Urothelium cell line (cell line): ENCODE measurements around the gene RUBCN.
"Not testable (repeated sequence)": the region's sequence is repeated elsewhere in the genome, so short reads cannot be mapped to it uniquely, and the experiment has no call there.

Experiments
- DNase-seq: peaks from one replicate; pipeline ENCODE4 v3.0.0; 2011; ENCODE audit warnings: low spot score, mixed read lengths
- FAIRE-seq: peaks from 2 replicates; lab custom pipeline; 2011; peaks lifted over from hg19 to GRCh38; lab: Jason Lieb, UNC

Gene RUBCN

DNA sequence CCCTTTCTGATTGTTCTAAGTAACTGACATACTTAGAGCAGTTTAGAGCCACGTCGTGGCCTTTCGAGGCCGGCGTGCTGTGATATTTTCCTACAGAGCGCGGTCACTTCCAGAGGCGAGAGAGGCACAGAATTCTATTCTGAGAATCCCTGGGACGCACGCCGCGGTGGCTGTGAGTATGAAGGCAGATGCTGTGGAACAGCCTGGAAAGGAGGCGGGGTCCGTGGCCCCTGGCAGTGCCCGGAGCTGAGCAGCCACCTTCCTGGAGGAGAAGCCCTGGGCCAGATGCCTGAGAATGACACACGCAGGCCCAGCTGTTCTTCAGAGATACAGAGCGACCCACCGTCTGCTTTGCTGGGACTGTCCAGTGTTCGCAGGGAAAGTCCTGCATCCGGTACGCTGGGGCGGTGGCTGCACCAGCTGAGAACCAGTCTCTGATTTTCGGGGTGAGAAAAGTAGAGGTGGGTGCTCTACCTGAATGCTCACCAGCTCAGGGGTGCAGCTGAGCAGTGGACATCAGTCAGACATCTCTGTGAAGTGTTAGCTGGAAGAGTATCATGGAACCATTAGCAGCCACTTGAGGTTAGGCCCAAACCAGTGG lies 75.4 kb downstream of the RUBCN start:
- FAIRE-seq, DNase-seq: not testable (repeated sequence)

DNA sequence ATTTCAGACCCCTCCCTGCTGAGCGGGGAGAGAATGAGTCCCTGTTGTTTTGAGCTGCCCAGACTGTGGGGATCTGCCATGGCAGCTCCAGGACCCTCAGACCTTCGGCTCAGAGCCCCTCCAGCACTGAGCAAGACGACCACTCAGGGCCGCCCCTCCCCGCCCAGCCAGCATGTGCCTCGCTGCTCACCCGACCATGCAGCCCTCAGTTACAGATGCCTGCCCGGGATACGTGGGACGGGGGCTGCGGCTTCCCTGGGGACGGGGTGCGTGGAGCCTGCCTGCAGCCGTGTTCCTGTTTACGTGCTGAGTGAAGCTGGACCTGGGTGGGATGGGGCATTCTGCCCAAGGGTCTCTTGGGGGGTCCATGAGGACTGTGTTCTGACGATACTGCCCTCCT lies 77.0 kb downstream of the RUBCN start:
- not testable (repeated sequence) for FAIRE-seq, DNase-seq

DNA sequence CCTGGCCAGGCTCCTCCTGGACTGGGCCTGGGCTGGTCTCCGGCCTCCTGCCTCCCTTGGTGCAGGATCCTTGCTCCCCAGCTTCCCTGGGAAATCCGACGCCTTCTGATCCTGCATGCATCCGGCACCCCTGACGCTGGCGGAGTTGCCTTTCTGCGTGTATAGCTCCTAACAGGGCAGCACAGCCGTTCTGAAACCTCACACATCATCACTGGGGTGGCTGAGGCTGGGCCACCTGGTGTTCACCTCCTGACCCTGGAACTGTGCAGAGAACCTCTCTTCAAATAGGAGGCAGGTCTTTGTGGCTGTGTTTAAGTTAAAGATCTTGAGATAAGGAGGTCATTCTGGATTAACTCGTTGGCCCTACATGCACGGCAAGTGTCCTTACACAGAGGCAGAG lies 77.6 kb downstream of the RUBCN start:
- not testable (repeated sequence) for FAIRE-seq, DNase-seq

DNA sequence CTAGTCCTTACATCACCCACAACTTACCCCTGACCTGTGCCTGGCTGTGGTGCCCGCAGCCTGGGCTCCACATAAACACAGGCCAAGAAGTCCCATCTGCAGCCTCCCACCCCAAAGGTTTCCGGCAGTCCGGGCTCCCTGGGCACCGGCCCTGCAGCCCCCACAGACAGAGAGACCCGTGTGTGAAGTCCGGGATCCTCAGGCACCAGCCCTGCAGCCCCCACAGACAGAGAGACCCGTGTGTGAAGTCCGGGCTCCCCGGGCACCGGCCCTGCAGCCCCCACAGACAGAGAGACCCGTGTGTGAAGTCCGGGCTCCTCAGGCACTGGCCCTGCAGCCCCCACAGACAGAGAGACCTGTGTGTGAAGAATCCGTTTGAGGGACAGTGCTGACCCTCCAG lies 78.0 kb downstream of the RUBCN start:
- FAIRE-seq, DNase-seq: not testable (repeated sequence)

DNA sequence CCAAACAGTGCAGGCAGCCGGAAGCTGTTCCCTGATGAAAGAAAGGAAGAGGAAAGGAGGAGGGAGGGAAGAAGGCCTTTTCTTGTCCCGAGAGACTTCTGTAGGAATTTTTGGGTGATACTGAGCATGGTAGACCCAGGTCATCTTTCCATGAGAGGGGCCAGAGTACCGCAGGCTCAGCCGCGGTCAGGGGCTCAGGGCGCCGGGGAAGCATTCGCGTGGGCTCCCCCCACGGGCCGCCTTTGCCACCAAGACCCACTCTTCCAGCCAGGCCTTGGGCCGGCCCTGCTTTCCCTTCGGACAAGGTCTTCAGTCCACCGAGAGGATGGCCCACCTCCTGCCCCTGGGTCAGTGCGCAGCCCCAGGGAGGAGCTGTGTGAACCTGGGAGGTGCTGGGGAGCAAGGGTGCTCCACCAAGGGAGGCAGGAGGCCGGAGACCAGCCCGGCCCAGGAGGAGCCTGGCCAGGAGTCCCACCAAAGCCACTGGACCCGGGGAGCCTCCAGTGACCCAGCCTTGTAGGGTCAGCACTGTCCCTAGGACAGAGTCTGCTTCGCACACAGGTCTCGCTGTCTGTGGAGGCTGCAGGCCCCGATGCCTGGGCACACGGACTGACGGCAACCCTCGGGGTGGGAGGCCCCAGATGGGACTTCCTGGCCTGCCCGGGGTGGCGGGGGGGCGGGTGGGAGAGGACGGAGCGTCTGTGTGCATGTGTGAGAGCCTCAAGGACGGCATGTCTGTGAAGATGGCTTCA lies 79.0 kb downstream of the RUBCN start:
- not testable (repeated sequence) for FAIRE-seq, DNase-seq

DNA sequence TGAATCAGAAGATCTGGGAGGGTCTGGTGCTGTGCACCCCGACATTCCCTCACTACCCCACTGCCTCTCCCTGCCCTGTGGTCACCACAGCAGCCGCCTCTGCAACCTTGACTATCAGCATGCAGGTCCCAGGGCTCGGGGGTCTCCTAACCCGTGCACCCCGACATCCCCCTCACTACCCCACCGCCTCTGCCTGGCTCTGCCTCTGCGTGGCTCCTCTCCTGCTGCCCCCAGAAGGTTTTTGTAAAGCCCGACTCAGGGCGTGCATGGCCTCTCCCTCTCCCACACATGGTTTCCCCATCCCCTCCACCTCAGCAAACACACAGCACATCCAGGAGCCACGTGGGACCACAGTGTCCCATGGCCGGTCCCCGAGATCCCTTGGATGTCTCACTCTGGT lies 79.7 kb downstream of the RUBCN start:
- DNase-seq, FAIRE-seq: not testable (repeated sequence)

DNA sequence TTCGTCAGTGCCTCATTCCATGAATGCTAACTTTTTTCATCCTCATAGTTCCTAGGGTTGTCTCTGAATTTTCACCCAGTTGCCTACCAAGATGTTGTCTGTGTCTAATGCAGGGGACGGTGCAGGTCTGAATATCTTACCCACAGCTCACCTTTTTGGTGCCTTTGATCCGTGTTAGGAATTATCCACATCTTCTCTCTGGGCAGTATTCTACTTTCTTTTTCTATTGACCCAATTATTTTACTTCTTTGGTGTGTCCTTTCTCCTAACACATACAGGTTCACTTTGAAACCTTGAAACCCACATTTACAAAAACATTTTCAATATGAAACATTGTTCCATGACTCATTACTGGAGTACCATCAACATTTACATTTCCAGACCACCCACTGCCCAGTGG lies 80.6 kb downstream of the RUBCN start:
- not testable (repeated sequence) for FAIRE-seq, DNase-seq

DNA sequence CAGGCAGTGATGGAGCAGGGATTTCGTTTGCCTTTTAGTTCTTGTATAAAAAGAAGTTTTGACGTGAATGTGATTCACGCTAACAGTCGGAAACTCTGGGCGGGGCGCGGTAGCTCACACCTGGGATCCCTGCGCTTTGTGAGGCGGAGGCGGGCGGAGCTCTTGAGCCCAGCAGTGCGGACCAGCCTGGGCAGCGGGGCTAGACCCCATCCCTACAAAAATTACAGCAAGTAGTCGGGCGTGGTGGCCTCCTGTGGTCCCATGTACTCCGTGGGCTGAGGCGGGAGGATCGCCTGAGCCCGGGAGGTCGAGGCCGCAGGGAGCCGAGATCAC lies 81.7 kb downstream of the RUBCN start:
- DNase-seq, FAIRE-seq: not testable (repeated sequence)

DNA sequence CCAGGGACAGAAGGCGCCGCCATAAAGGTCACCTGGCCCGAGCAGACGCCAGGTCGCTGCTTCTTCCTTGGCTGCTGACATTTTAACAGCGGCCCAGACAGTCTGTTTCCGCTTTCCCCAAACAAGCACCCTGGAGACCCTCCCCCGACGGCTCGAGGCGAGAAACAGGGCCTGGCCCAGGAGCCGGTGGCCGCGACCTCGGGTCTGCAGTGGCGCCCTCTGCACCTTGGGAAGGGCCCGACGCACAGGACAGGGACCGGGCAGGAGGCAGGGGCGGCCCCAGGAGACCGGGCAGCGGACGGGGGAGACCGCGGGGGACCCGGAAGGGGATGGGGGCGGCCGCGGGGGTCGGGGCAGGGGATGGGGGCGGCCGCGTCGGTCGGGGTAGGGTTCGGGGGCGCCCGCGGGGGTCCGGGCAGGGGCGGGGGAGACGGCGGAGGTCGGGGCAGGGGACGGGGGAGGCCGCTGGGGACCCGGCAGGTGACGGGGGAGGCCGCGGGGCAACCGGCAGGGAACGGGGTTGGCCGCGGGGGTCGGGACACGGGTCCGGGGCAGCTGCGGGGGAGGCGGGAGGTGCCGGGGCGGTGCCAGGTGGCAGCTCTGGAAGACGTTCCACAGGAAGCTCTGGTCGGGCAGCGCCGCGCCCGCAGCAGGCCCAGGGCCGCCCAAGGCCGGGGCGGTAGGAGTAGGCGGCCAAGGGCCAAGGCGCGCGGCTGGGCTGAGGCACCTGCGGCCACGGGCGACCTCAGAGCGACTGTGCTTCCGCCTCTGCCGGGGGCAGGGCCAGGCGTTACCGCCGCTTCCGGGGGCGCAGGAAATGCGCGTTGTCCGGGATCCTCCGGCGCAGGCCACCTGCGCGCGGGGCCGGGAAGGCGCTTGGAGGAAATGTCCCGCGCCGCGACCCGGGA lies 82.4 kb downstream of the RUBCN start:
- not testable (repeated sequence) for DNase-seq

DNA sequence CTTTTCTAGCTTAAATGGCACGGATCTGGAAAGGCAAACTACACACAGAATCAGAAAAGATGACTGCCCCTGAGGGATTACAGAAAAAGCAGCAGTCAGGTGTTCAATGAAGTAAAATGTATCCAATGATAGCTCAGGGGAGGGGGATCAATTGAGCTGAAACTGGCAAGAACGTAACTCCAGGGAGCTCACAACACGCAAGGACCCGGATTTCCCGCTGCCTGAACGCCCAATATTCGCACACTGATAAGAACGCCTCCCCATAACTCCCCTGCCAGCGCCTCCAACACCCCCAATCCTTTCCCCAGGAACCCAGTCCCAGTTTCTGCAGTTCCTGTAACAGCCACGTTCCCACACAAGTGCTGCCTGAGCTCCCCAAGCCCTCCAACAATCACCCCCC lies 83.8 kb downstream of the RUBCN start:
- not testable (repeated sequence) for FAIRE-seq, DNase-seq

More for the DNA sequence above, 82.4 kb downstream of the RUBCN start:
- FAIRE-seq, result not testable (repeated sequence)

DNA sequence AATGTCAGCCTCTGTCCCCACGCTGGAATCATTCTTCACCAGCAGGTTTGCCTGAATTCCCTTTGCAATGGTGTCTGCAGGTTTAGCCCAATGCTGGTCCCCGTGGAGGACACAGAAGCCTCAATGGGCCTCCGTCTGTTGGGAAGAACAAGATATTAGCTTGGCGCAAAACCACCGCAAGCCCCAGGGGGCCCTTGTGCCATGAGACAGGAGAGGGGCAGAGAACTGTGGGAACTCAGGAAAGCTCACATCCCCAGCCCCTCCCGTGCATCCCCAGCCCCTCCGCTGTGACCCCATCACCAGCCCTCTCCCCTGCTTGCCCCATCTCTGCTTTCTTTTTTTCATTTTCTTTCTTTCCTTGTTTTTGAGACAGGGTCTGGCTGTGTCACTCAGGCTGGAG lies 89.1 kb downstream of the RUBCN start:
- FAIRE-seq, DNase-seq: not testable (repeated sequence)

DNA sequence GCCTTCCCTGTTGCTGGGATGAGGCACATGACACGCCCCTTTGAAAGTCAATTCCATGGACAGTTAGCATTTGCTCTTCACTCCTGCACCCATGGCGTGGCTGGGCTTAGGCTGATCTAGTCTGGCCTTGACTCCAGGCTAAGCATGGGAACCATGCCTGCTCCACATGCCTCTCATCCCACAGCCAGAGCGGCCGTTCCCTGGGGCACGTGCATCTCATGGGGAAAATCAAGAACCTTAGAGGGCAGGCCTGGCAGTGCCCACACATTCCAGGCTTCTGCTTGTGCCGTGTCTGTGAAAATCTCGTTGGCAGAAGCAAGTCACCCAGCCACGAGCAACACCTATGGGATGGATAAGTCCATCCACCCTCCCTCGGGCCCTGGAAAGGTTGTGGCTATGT lies 89.5 kb downstream of the RUBCN start:
- not testable (repeated sequence) for FAIRE-seq, DNase-seq

DNA sequence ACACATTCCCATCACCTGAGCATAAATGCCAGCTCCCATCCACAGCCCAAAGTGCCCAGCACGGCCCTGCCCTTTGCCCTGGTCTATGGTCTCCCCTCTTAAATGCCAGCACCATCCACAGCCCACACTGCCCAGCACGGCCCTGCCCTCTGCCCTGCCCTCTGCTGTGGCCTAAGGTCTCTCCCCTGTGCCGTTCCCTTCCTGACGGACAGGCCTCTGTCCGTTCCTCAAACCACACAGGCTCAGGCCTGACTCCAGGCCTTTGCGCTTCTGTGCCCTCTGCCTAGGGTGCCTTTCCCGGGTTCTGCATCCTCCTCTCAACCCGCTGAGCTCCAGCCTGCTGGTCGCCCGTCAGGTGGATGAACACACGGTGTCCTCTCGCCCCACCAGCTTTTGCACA lies 90.4 kb downstream of the RUBCN start:
- not testable (repeated sequence) for FAIRE-seq, DNase-seq

DNA sequence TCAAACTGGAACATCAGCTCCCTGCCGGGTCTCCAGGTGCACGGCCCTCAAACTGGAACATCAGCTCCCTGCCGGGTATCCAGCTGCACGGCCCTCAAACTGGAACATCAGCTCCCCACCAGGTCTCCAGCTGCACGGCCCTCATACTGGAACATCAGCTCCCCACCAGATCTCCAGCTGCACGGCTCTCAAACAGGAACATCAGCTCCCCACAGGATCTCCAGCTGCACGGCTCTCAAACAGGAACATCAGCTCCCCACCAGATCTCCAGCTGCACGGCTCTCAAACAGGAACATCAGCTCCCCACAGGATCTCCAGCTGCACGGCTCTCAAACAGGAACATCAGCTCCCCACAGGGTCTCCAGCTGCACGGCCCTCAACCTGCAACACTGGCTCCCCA lies 99.1 kb downstream of the RUBCN start:
- FAIRE-seq, DNase-seq: not testable (repeated sequence)

DNA sequence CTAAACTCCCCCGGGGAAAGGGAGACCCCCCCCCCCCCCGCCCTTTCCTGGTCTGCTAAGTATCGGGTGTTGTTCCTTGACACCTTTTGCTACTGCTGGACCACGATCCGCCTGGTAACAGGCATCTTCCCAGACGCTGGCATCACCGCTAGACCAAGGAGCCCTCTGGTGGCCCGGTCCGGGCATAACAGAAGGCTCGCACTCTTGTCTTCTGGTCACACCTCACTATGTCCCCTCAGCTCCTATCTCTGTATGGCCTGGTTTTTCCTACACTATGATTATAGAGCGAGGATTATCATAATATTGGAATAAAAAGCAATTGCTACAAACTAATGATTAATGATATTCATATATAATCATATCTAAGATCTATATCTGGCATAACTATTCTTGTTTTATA lies 104.7 kb downstream of the RUBCN start:
- FAIRE-seq, result not testable (repeated sequence)

DNA sequence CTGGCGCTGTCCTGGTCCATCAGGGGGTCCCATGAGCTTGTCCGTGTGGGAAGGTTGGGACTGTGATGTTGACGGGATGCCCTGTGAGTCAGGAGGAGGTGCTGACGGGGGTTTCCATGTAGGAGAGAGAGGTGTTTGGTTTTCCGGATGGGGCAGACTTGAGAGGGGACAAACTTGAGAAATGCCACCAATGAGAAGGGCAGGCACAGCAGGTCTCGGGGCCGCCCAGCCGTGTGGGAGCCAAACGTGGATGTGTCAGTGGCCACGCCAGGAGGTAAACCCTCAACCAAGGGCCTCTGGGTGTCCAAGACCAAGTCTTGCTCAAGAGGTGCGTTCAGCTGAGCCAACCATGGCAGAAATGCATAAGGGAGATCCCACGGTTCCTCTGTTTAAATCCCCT lies 105.9 kb downstream of the RUBCN start:
- not testable (repeated sequence) for DNase-seq, FAIRE-seq

More for the DNA sequence above, 104.7 kb downstream of the RUBCN start:
- not testable (repeated sequence) for DNase-seq

DNA sequence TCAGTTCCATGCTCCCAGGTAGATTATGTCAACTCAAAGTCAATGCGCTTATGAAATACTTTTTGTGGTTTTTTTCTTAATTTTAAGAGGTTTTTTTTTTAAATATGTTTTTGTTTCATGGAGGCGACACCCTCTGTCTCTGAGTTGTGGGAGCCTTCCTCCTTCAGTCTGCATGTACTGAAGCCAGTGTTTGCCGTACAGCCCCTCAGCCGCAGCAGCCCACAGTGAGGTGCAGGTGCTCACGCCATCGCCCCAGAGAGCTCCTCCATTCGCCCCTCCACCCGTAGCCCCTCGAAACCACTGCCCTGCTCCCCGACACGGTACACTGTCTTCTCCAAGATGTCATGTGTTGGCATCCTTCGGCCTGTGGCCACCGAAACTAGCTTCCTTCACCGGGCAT lies 107.4 kb downstream of the RUBCN start:
- not testable (repeated sequence) for FAIRE-seq

DNA sequence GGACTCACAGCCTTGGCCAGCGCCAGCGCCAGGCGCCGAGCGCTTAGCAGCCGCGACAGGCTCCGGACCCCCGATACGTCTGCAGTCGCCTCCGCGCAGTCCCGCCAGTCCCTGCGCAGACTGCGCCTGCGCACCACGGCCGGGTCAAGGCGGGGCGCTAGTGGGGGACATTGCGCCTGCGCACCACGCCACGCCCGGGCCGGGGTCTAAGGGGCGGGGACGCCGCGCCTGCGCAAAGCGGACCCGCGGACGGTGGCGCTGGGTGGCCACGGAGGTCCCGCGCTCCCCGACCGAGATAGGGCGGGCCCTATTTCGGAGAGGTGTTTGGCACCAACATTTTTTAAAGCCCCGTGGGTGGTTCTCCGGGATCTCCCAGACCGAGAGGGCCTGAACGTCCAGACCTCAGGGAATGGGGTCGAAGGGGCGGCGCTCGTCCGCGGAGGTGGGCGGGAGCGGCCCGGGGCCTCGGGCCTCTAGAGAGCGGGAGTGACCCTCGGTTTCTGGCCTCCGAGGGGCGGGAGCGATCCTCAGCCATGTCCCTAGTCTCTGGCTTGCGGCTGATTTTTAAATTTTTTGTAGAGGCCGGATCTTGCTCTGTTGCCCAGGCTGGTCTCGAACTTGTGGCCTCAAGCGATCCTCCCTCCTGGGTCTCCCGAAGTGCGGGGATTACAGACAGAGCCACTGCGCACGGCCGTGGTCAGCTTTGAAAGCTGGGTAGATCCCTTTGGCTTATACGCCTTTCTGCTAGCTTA lies 108.8 kb downstream of the RUBCN start:
- not testable (repeated sequence) for DNase-seq, FAIRE-seq

More for the DNA sequence above, 107.4 kb downstream of the RUBCN start:
- DNase-seq, result not testable (repeated sequence)

DNA sequence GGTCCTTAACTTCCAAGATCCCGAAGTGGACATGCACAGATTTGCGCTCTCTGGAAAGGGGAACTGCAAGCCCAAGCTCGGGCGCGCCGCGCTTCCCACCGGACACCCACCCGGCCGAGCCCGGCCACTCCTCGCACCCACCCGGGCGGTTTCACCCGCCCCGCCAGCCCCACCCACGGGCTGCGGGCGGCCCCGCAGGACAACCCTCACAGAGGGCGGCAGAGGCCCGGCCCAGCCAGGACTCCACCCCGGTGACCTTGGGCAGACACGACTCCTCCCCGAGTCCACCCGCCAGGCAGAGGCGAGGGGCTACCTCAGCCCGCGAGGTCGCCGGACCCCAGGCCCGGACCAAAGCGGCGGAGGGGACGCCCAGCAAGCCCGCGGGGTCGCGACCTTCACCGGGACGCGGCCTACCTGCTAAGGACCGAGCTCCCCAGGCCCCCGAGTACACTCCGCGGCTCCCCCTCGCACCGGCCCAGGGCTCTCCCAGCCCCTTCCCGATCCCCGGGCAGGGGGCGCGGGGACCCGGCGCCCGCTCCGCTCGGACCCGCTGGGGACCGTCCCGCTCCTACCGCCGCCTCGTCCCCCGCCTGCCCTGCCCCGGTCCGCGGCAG lies 109.4 kb downstream of the RUBCN start:
- not testable (repeated sequence) for FAIRE-seq

More for the DNA sequence above, 109.4 kb downstream of the RUBCN start:
- DNase-seq, result not testable (repeated sequence)
